Measurements from ENCODE around the gene MSH3. TPM values are rescaled to one million over a fixed set of nuclear protein-coding genes. Genes with fewer than 3 reads are reported as not detected.

MSH3 gene
- total RNA-seq, 4 donors from 2014 or later = 11.0 to 15.0 (median 12.4) TPM

- H3K4me3 ChIP-seq = no peak overlapping the region
- no peak for DNase-seq (ENCODE audit: low spot score in 2 of 2)
- no peaks in the 10 kb centered on the region for H3K4me1 ChIP-seq
- H3K36me3 ChIP-seq = peaks cover 17% of the 10 kb centered on the region
- H3K27ac ChIP-seq = no peak overlapping the region
- H3K27me3 ChIP-seq = no peaks in the 10 kb centered on the region
- WGBS = 87% methylated on average over 3 of the region's 3 CpGs
- TF ChIP-seq POLR2AphosphoS5 (IDR thresholded peaks at IDR 0.05) (no peak), CTCF (IDR thresholded peaks at IDR 0.05) (no peak), POLR2A (IDR thresholded peaks at IDR 0.05) (no peak), EP300 (IDR thresholded peaks at IDR 0.05) (no peak)
- H3K9me3 ChIP-seq = no peaks in the 10 kb centered on the region
These were observed 209.3 kb downstream of the MSH3 start for GRCh38 chr5:80863708-80864107.

DNA sequence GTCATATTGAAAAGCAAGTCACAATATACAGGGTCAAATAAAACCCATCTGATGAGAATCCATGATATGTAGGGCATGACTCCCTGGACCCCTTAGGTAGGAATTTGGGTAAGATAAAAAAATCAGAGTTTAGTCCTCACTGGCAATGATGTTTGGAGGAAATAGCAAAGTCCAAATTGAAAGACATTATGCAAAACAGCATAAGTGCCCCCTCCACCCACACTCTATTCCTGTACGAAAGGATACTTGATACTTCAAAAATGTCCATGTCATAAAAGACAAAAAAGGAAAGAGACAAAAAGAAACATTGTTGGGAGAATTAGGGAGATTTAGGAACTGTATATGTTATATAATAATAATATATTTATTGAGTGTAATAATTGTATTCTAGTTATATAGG, 209.7 kb downstream of the MSH3 start:
- TF ChIP-seq POLR2AphosphoS5 (IDR thresholded peaks at IDR 0.05) (no peak), POLR2A (IDR thresholded peaks at IDR 0.05) (no peak), EP300 (IDR thresholded peaks at IDR 0.05) (no peak), CTCF (IDR thresholded peaks at IDR 0.05) (no peak)
- 80% methylated on average over 1 of the region's 1 CpG for WGBS
- Histone ChIP-seq H3K4me1 (no peaks in the 10 kb centered on the region), H3K27ac (no peak overlapping the region), H3K36me3 (peaks cover 17% of the 10 kb centered on the region), H3K4me3 (no peak overlapping the region), H3K9me3 (no peaks in the 10 kb centered on the region), H3K27me3 (no peaks in the 10 kb centered on the region)
- no peak for DNase-seq (ENCODE audit: low spot score in 2 of 2)

GRCh38 chr5:80864706-80865435, 210.4 kb downstream of the MSH3 start:
- H3K27me3 ChIP-seq = no peaks in the 10 kb centered on the region
- no peak for DNase-seq (ENCODE audit: low spot score in 2 of 2)
- no peak overlapping the region for H3K27ac ChIP-seq
- H3K4me3 ChIP-seq = no peak overlapping the region
- no peaks in the 10 kb centered on the region for H3K9me3 ChIP-seq
- no peak for TF ChIP-seq POLR2A (IDR thresholded peaks at IDR 0.05)
- TF ChIP-seq POLR2AphosphoS5 (IDR thresholded peaks at IDR 0.05) = no peak
- no peak for TF ChIP-seq CTCF (IDR thresholded peaks at IDR 0.05)
- no peak for TF ChIP-seq EP300 (IDR thresholded peaks at IDR 0.05)
- 88% methylated on average over 3 of the region's 3 CpGs for WGBS
- H3K4me1 ChIP-seq = no peaks in the 10 kb centered on the region
- peaks cover 17% of the 10 kb centered on the region for H3K36me3 ChIP-seq

DNA sequence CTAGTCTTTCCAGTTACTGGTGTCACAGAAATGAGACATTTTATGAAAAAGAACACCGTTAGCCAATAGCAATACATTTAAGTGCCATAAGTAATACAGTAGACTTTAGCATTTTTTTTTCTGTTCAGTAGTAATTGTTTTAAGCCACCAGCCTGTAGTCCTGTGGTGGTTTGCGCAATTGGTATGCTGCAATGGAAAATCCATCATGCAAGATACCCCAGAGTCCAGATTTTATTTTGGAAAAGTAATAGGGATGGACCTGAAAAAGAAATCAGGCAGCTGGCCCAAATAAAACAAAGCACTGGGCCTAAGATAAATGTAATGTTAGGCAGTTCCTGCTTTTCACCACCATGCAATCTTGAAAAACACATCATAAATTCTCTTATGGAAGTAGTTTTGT, 211.1 kb downstream of the MSH3 start:
- TF ChIP-seq POLR2A (IDR thresholded peaks at IDR 0.05) (no peak), EP300 (IDR thresholded peaks at IDR 0.05) (no peak), POLR2AphosphoS5 (IDR thresholded peaks at IDR 0.05) (no peak), CTCF (IDR thresholded peaks at IDR 0.05) (no peak)
- H3K4me3 ChIP-seq = no peak overlapping the region
- no peaks in the 10 kb centered on the region for H3K27me3 ChIP-seq
- WGBS = 98% methylated on average over 2 of the region's 2 CpGs
- H3K36me3 ChIP-seq = peaks cover 17% of the 10 kb centered on the region
- no peak for DNase-seq (ENCODE audit: low spot score in 2 of 2)
- no peak overlapping the region for H3K27ac ChIP-seq
- H3K4me1 ChIP-seq = no peaks in the 10 kb centered on the region
- no peaks in the 10 kb centered on the region for H3K9me3 ChIP-seq

GRCh38 chr5:80866371-80866770, 211.9 kb downstream of the MSH3 start:
- Histone ChIP-seq H3K4me3 (no peak overlapping the region), H3K27me3 (no peaks in the 10 kb centered on the region), H3K27ac (no peak overlapping the region), H3K36me3 (peaks cover 20% of the 10 kb centered on the region), H3K4me1 (no peaks in the 10 kb centered on the region), H3K9me3 (no peaks in the 10 kb centered on the region)
- DNase-seq (ENCODE audit: low spot score in 2 of 2) = no peak
- WGBS = 91% methylated on average over 2 of the region's 2 CpGs
- no peak for TF ChIP-seq EP300 (IDR thresholded peaks at IDR 0.05)
- TF ChIP-seq CTCF (IDR thresholded peaks at IDR 0.05) = no peak
- no peak for TF ChIP-seq POLR2A (IDR thresholded peaks at IDR 0.05)
- no peak for TF ChIP-seq POLR2AphosphoS5 (IDR thresholded peaks at IDR 0.05)

All from suprapubic skin (tissue), 4 donors.